ENCODE results near the gene DCAF8L2.

Gene DCAF8L2

GRCh38 chrX:27751976-27752375 is 161.8 kb downstream of the DCAF8L2 start:
- DNase-seq (ENCODE audit: low spot score) = no peak
- TF ChIP-seq, protein P1, sequence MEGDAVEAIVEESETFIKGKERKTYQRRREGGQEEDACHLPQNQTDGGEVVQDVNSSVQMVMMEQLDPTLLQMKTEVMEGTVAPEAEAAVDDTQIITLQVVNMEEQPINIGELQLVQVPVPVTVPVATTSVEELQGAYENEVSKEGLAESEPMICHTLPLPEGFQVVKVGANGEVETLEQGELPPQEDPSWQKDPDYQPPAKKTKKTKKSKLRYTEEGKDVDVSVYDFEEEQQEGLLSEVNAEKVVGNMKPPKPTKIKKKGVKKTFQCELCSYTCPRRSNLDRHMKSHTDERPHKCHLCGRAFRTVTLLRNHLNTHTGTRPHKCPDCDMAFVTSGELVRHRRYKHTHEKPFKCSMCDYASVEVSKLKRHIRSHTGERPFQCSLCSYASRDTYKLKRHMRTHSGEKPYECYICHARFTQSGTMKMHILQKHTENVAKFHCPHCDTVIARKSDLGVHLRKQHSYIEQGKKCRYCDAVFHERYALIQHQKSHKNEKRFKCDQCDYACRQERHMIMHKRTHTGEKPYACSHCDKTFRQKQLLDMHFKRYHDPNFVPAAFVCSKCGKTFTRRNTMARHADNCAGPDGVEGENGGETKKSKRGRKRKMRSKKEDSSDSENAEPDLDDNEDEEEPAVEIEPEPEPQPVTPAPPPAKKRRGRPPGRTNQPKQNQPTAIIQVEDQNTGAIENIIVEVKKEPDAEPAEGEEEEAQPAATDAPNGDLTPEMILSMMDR (IDR thresholded peaks at IDR 0.05; ENCODE audit: extremely low read depth, missing control alignments) = no peak

DNA sequence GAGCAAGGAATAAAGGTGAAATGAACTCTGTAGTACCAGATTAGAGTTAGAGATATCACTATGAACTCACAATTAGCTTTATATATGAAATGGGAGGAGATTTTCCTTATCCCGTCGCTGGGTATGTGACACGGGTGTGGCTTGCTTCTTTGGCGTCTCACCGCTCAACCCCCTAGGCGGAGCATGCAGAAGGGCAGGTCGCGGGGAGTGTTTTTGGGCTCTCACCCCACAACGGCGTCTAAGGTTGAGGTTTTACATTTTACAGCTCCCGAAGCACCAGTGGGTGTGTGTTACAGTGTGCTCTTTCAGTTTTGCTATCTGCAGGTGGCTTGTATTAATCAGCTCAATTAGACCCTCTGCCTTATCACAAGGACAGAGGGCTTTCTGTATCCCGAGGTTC is 175.6 kb downstream of the DCAF8L2 start:
- no peak for DNase-seq (ENCODE audit: low spot score)
- TF ChIP-seq, protein P1 (IDR thresholded peaks at IDR 0.05; ENCODE audit: extremely low read depth, missing control alignments) = no peak

GRCh38 chrX:27767387-27767786 is 177.2 kb downstream of the DCAF8L2 start:
- DNase-seq (ENCODE audit: low spot score) = no peak
- TF ChIP-seq, protein P1 (IDR thresholded peaks at IDR 0.05; ENCODE audit: extremely low read depth, missing control alignments) = no peak

DNA sequence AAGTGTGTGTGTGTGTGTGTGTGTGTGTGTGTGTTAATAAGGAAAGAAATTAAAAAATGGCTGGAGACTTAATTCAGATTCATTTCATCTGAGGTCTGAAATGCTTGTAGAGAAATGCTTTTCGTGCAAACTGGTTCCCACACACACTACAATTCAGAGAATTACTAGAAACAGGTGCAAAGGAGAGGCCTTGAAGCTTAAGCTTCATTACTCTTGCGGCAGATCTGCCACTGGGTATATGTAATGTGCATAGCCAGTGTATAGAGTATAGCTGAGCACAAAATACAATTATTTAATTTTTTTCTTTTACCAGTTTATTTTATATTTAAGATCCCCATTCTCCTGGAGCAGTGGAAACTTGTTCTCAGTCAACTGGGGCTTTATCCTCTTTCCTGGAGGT is 185.8 kb downstream of the DCAF8L2 start:
- TF ChIP-seq, protein P1 (IDR thresholded peaks at IDR 0.05; ENCODE audit: extremely low read depth, missing control alignments) = no peak
- DNase-seq (ENCODE audit: low spot score) = no peak

DNA sequence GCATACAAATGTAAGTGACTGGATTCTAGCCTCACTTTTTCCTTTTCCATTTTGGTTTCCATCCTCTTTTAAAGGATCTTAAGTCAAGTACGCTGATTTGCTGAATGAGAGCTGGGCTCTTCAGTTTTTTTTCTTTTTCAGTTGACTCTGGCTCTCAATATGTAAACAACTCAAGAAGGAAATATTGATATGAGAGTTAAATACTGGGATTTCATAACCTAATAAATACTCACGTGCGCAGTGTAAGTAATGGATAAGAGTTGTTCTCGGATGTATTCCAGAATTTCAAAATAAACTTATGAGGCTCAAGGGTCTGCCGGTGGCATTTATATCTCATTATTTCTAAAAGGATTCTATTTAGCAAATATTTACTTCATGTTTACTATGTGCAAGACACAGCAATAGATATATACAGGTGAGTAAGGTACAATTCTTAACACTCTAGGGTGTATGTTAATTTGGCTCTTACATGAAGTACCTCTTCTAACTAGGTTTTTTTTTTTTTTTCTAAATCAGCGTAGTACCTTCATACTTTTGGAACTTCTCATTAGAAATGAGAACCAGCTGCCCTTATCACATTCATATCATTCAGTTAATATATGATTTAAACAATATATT is 206.6 kb downstream of the DCAF8L2 start:
- TF ChIP-seq, protein P1 (IDR thresholded peaks at IDR 0.05; ENCODE audit: extremely low read depth, missing control alignments) = no peak
- DNase-seq (ENCODE audit: low spot score) = no peak

- TF ChIP-seq, protein P1 (IDR thresholded peaks at IDR 0.05; ENCODE audit: extremely low read depth, missing control alignments) = no peak
- no peak for DNase-seq (ENCODE audit: low spot score)
Observed at GRCh38 chrX:27797575-27797974, 207.4 kb downstream of the DCAF8L2 start.
